ENCODE measurements around the gene PTBP3.

PTBP3 gene

GRCh38 chr9:112325600-112325999, 7.8 kb downstream of the PTBP3 start:
- H3K4me3 ChIP-seq (replicated peaks; ENCODE audit: low read depth, low read length), result no peak overlapping the region
- DNase-seq (ENCODE audit: low read depth), result no peak
- no peak for TF ChIP-seq CTCF (IDR thresholded peaks at IDR 0.05; ENCODE audit: low read length, missing control alignments)

- TF ChIP-seq CTCF (IDR thresholded peaks at IDR 0.05; ENCODE audit: low read length, missing control alignments), result no peak
- H3K4me3 ChIP-seq (replicated peaks; ENCODE audit: low read depth, low read length), result no peak overlapping the region
- no peak for DNase-seq (ENCODE audit: low read depth)
Measured at GRCh38 chr9:112325127-112325526, 8.3 kb downstream of the PTBP3 start.

GRCh38 chr9:112323378-112323854, 10.0 kb downstream of the PTBP3 start:
- no peak for TF ChIP-seq CTCF (IDR thresholded peaks at IDR 0.05; ENCODE audit: low read length, missing control alignments)
- DNase-seq (ENCODE audit: low read depth), result no peak
- H3K4me3 ChIP-seq (replicated peaks; ENCODE audit: low read depth, low read length), result no peak overlapping the region

- TF ChIP-seq CTCF (IDR thresholded peaks at IDR 0.05; ENCODE audit: low read length, missing control alignments), result no peak
- no peak overlapping the region for H3K4me3 ChIP-seq (replicated peaks; ENCODE audit: low read depth, low read length)
- no peak for DNase-seq (ENCODE audit: low read depth)
Measured at GRCh38 chr9:112322701-112323377, 10.6 kb downstream of the PTBP3 start.

- no peak overlapping the region for H3K4me3 ChIP-seq (replicated peaks; ENCODE audit: low read depth, low read length)
- no peak for TF ChIP-seq CTCF (IDR thresholded peaks at IDR 0.05; ENCODE audit: low read length, missing control alignments)
- no peak for DNase-seq (ENCODE audit: low read depth)
Measured at GRCh38 chr9:112316258-112316943, 17.0 kb downstream of the PTBP3 start.

- no peak for TF ChIP-seq CTCF (IDR thresholded peaks at IDR 0.05; ENCODE audit: low read length, missing control alignments)
- no peak overlapping the region for H3K4me3 ChIP-seq (replicated peaks; ENCODE audit: low read depth, low read length)
- peak; percentile 39 for DNase-seq (ENCODE audit: low read depth)
Measured at GRCh38 chr9:112315331-112316257, 17.8 kb downstream of the PTBP3 start.
